ENCODE measurements around the gene TNRC6C. TPM values are rescaled to one million over a fixed set of nuclear protein-coding genes. Genes with fewer than 3 reads are reported as not detected.
A peak's percentile ranks its signal among the peaks of the same experiment; 100 is the strongest.

The TNRC6C gene
- total and polyA plus RNA-seq, 2 of the 13 experiments (the other 11 are each of a cell fraction or from before 2014, with no cell fraction given): 0.66 to 4.9 TPM

GRCh38 chr17:78141437-78142118 is 183.1 kb downstream of the TNRC6C start (continued):
- TF ChIP-seq KDM5B (CRISPR knock-in tag; IDR thresholded peaks at IDR 0.05; ENCODE audit: borderline replicate concordance) (peak; percentile 44; the same call in 1 of the 2 replicates), YY1 (IDR thresholded peaks at IDR 0.05; ENCODE audit: insufficient read depth, insufficient replicate concordance, low read depth, low read length) (no peak), GABPB1 (CRISPR knock-in tag; IDR thresholded peaks at IDR 0.05) (peak; percentile 40; the same call in 1 of the 2 replicates)

GRCh38 chr17:78142119-78142861 is 183.8 kb downstream of the TNRC6C start:
- POLR2A ChIA-PET: interaction anchor here (0.8 to 1.4 kb wide), 4 partner anchors 9 to 109 kb away, joined by 3 to 11 read pairs (median 3); partner anchors contain the start of gene TMC6
- WGBS (ENCODE audit: low lambda C conversion rate): 30% methylated on average over 15 of the region's 16 CpGs
- no peak for ATAC-seq
- Histone ChIP-seq H3K27ac (ENCODE audit: extremely low read length, insufficient read depth, low read length) (no peak overlapping the region), H4K20me1 (ENCODE audit: insufficient read depth, low read length) (no peaks in the 10 kb centered on the region), H2AFZ (ENCODE audit: low read length) (no peak overlapping the region), H3K36me3 (replicated peaks in 1 of 2; ENCODE audit: control insufficient read depth in 1 of 2, insufficient read depth in 2 of 2, low read length in 2 of 2) (no peaks in the 10 kb centered on the region), H3K9ac (ENCODE audit: insufficient read depth, low read depth, low read length) (no peak overlapping the region), H3K79me2 (ENCODE audit: insufficient read depth, low read length) (no peaks in the 10 kb centered on the region), H3K4me3 (replicated peaks in 1 of 3; ENCODE audit: insufficient read depth in 1 of 3, low read depth in 2 of 3, low read length in 3 of 3) (no peak overlapping the region), H3K27me3 (ENCODE audit: control insufficient read depth in 1 of 2, insufficient read depth in 2 of 2, low read length in 2 of 2) (peaks cover 9 to 26% of the 10 kb centered on the region in 2 experiments; a peak in 4 of 5 replicates), H3K4me1 (ENCODE audit: insufficient read depth, low read length) (peaks cover 90% of the 10 kb centered on the region), H3K9me3 (ENCODE audit: low read length) (no peaks in the 10 kb centered on the region), H3K4me2 (ENCODE audit: low read depth, low read length) (no peak overlapping the region; the same call in 1 of the 2 replicates)
- DNase-seq (ENCODE audit: low spot score): peak; percentile 65
- in situ Hi-C loops (cut with HindIII; ENCODE audit: extremely low pct_ligation_motif_present, low pct_unique_long_range_greater_than_20kb): no loop called here
- CTCF ChIA-PET (ENCODE audit: low intra/inter-chr PET ratio, low total read pairs): no interaction called here
- no TSS peak for BruUV-seq (replicated peaks)
- intact Hi-C loops (cut with micrococcal nuclease; ENCODE audit: unreplicated experiment): loop anchor here (1.0 to 5.0 kb wide), 3 partner anchors 17 to 785 kb away; partner anchors contain the start of genes TIMP2 and USP36
- FAIRE-seq: no peak
- no peak for TF ChIP-seq GPBP1L1 (CRISPR knock-in tag; IDR thresholded peaks at IDR 0.05)
- TF ChIP-seq FOSL2 (CRISPR knock-in tag; IDR thresholded peaks at IDR 0.05): peak; percentile 87
- TF ChIP-seq TFAP4 (IDR thresholded peaks at IDR 0.05; ENCODE audit: borderline replicate concordance, low read depth): peak; percentile 90
- 0 out of 2 replicates have a peak, but pooled peaks have one; percentile 8 for TF ChIP-seq RXRA (CRISPR knock-in tag; IDR thresholded peaks at IDR 0.05)
- TF ChIP-seq NKX3-1 (CRISPR knock-in tag; IDR thresholded peaks at IDR 0.05): no peak
- TF ChIP-seq ZBTB33 (CRISPR knock-in tag; IDR thresholded peaks at IDR 0.05): peak; percentile 70
- 0 out of 2 replicates have a peak, but pooled peaks have one; percentile 2 for TF ChIP-seq ZNF225 (CRISPR knock-in tag; IDR thresholded peaks at IDR 0.05)
- TF ChIP-seq JUN (CRISPR knock-in tag; IDR thresholded peaks at IDR 0.05): peak; percentile 59; the same call in 1 of the 2 replicates
- TF ChIP-seq TCF7 (IDR thresholded peaks at IDR 0.05; ENCODE audit: low read depth): peak; percentile 28; the same call in 1 of the 2 replicates
- 0 out of 2 replicates have a peak, but pooled peaks have one; percentile 38 for TF ChIP-seq SKIL (CRISPR knock-in tag; IDR thresholded peaks at IDR 0.05; ENCODE audit: borderline replicate concordance)
- TF ChIP-seq XRCC5 (optimal IDR thresholded peaks at IDR 0.05; ENCODE audit: low read length): peak; percentile 47
